ENCODE data around the gene HIVEP1.
A peak's percentile ranks its signal among the peaks of the same experiment; 100 is the strongest.
"Not testable (repeated sequence)": the region's sequence is repeated elsewhere in the genome, so short reads cannot be mapped to it uniquely, and the experiment has no call there.

The HIVEP1 gene

DNA sequence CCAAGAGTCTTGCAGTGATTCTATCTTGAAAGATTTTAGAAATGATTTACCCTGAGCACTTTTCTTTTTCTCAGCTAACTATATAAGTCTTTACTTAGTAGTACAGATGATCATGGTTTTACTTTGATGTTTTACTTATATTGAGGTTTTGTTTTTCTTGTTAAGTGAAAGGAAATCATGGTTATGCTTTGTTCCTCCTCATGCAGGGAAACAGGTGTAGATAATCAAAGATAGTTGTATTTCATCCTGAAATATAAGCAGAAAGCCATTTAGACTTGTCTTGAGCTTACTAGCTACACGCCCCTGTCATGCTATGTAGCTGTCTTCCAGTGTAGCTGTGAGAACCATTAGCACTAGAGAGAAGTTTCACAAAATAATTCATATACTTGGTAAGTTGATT lies 113.9 kb downstream of the HIVEP1 start:
- no peak for DNase-seq

DNA sequence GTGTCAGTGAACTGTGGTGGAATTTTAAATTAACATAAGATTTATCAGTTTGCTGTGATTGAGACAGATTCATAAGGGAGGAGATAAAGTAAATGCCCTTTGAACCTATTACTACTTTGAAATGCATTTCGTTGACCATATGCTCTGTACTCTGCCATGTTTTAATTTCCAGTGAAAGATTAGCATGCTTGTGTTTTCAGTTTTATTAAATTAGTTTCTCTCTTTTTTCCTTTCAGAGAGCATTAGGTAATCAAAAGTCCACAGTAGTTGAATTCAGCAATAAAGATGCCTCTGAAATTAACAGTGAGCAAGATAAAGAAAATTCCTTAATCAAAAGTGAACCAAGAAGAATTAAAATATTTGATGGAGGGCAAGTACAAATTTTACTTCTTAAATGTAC lies 117.4 kb downstream of the HIVEP1 start:
- DNase-seq, result no peak

GRCh38 chr6:12132351-12133222 lies 120.5 kb downstream of the HIVEP1 start:
- DNase-seq, result no peak

- no peak for DNase-seq
Observed at GRCh38 chr6:12134581-12134980, 122.5 kb downstream of the HIVEP1 start.

DNA sequence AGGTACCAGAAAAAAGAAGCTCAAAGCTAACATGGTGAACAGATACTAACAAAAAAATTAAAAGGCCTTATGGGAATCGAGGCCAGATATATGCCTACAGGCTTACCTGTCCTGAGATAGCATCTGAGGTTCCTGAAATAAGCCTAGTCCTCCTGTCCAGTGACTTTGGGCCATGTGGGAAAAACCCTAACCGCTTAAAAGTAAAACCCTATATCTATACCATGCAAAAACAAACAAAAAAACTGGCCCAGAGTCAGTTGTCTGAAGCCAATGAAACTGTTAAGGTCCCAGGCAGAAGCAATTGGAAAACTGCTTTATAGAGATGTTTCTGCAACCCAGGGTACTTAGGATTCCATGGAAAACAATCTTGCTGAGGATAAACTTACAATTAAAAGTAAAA lies 122.9 kb downstream of the HIVEP1 start:
- DNase-seq, result no peak

DNA sequence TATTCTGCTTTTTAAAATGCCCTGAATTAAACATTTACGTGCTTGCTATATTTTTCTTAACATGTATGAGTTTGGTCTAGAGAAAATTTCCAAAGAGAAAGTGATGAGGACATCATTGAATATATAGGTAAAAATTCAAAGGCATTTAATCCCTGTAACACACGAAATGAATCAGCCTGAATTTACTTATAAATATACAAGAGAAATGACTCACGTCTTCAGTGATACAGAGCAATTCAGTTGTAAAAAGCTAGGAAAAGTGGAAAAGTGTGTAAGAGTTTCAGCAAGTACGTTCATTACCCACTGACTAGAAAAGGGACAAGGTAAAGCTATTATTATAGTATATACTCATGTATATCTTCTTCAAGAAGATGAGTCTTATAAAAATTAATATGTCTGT lies 124.8 kb downstream of the HIVEP1 start:
- DNase-seq, result no peak

DNA sequence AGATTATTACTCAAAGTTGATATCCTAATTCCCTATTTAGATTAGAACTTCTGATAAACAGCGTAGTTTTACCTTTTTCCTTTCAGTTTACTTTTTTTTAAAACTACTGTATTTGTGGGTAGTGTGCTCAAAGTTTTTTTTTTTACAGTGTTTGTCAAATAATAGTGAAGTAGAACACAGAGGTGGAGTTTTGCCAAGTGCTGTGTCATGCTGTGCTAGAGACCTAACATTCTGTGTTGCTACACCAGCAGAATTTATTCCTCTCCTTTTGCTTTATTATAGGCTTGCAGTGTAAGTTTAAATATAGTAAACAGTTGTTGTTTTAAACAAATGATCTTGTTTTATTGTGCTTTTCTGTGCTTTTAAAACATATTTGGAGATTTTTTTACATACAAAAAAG lies 125.4 kb downstream of the HIVEP1 start:
- DNase-seq, result no peak

- peak; percentile 55 for DNase-seq
Observed at GRCh38 chr6:12138381-12138780, 126.3 kb downstream of the HIVEP1 start.

DNA sequence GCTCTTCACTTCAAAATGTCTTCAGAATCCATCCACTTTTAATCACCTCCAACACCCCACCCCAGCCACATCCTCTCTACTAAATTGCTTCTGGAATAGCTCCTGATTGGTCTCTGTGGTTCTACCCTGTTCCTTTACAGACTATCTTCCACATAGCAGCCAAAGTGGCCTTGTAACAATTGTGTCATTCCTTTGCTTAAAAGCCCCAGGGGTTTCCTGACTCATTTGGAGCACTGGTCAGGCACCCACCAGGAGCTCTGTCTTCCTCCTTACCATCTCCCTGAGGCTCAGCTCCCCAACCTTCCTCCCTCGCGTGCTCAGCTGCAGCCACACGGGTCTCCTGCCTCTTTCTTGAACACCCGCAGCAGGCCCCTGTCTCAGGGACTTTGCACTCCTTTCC lies 126.8 kb downstream of the HIVEP1 start:
- no peak for DNase-seq

GRCh38 chr6:12147557-12148316 lies 135.6 kb downstream of the HIVEP1 start:
- no peak for DNase-seq

- DNase-seq, result no peak
Observed at GRCh38 chr6:12148317-12148801, 136.2 kb downstream of the HIVEP1 start.

GRCh38 chr6:12148841-12149240 lies 136.7 kb downstream of the HIVEP1 start:
- no peak for DNase-seq

DNA sequence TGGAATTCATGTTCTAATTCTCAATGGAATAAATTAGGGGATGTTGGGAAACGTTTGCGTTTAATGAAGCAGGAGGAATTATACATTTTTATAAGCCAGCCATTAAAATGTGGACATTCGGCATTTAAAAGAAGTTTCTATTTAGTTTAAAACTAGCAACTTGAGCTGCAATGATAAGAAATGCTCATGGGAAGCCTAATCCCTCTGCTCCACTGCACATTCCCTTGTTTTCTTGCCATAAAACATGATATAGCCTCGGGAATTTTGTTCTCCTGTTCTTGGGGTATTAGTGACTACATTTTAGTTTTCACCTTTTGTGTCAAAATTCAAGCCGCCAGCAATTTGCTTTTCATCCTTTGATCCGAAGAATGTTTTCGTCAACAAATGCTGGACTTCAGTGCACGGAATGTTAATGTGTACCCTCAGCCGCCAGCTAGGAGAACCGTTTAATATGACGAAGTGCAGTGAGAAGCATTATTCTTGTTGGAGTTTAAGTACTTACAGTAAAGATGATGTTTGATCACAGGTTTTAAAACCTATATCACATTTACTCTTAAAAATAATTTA lies 137.9 kb downstream of the HIVEP1 start:
- no peak for DNase-seq

GRCh38 chr6:12150812-12151432 lies 138.8 kb downstream of the HIVEP1 start:
- DNase-seq, result peak; percentile 39

DNA sequence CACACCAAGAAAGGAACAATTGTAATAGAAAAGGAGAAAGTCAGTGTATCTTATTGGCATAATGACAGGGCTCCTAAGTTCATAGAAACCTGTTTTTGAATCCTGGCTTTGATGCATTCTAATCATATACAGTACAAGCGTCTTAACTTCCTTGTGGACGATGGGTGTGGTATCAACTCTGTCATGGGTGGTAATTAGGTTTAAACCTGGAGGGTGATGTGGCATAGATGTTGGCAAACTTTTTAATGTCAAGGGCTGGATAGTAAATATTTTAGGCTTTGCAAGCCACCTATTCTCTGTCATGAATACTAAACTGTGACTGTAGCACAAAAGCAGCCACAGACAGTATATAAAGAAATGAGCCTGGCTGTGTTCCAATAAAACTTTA lies 139.3 kb downstream of the HIVEP1 start:
- DNase-seq, result no peak

- DNase-seq, result no peak
Observed at GRCh38 chr6:12152023-12152970, 140.2 kb downstream of the HIVEP1 start.

- DNase-seq, result not testable (repeated sequence)
Observed at GRCh38 chr6:12155769-12156168, 143.7 kb downstream of the HIVEP1 start.

DNA sequence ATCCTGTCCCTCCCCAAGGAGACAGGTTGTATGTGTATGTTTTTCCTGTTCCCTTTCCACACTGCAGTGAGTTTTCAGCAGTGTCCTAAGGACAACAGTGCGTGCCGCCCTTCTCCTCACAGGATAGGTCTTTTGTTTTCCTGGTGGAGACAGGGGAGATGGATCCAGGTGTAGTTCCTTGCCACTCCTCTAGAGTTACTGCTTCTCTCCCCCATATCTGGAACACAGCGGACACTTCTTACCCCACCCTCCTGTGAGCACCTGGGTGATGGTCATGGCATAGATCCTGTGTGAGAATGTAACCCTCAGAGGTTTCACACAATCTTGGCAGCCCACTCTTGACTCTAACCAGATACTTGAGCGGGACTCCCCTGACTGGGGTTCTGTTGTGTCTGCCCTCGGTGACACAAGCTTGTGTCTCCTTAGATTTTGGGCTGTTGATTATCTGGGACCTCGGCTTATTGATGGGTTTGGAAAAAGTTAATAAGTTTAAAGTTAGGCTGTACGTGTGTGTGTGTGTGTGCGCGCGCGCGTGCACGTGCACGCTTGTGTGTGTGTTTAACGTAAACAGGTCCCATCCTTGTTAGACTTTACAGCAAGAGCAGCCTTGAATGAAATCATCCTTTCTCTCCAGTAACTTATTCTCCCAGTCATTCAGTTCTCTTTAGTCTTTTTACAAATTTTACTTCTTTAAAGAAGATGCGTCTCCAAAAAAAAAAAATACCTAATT lies 146.7 kb downstream of the HIVEP1 start:
- DNase-seq, result no peak

GRCh38 chr6:12160326-12160725 lies 148.2 kb downstream of the HIVEP1 start:
- peak; percentile 31 for DNase-seq

GRCh38 chr6:12162213-12162612 lies 150.1 kb downstream of the HIVEP1 start:
- DNase-seq, result no peak

GRCh38 chr6:12163149-12163548 lies 151.0 kb downstream of the HIVEP1 start:
- DNase-seq, result peak; percentile 70
